ENCODE measurements around the gene NUP210L. TPM values are rescaled to one million over a fixed set of nuclear protein-coding genes. Genes with fewer than 3 reads are reported as not detected.

Gene NUP210L
- polyA plus RNA-seq, 2 of the 4 experiments (the other 2 are of a cell fraction): not detected

DNA sequence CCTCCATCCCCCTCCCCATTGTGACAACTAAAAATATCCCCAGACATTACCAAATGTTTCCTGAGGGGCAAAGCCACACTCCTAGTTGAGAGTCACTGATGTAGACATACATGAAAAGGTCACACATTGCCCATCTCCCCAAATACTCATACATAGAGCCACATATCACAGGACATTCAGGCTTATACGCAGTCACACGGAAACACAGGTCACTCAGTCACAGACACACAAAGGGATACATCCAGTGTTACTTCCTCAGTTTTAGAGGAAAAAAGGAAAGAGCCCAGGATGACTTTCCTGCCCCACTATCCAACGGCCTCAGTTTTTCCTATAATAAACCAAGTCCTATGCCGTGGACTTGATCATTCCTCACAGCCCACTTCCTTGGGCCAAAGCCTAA lies 193.5 kb downstream of the NUP210L start (continued):
- no peak for TF ChIP-seq NFE2L2 (conservative IDR thresholded peaks at IDR 0.05; ENCODE audit: low read length)
- no peak for TF ChIP-seq HDAC2 (IDR thresholded peaks at IDR 0.05)
- no peak for TF ChIP-seq ELK1 (IDR thresholded peaks at IDR 0.05; ENCODE audit: low read depth, low read length)

DNA sequence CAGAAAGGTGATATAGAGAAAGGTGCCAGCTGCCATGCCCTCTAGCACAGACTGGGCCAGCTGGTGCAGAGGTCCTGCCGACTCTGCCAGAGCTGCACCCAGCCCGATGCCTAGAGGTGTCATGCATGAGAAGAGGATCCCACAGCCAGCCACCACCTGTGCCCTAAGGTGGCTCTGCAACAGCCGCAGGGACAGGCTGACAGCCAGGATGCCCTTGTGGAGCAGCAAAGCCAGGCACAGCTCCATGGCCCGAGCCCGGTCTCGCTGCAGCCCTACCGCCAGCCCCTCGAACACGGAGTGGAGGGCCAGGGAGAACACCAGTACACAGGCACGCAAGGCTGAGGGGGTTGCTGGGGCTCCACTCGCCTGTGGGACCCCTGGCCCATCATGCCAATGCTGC lies 194.7 kb downstream of the NUP210L start:
- DNase-seq (ENCODE audit: low read depth in 1 of 2, low spot score in 1 of 2) (no peak), ATAC-seq (no peak), FAIRE-seq (no peak)
- TF ChIP-seq NR3C1 (IDR thresholded peaks at IDR 0.05) (no peak), ZSCAN20 (CRISPR knock-in tag; IDR thresholded peaks at IDR 0.05) (no peak), RNF2 (IDR thresholded peaks at IDR 0.05; ENCODE audit: borderline replicate concordance, low read depth) (no peak), USF2 (IDR thresholded peaks at IDR 0.05) (no peak), SMC3 (IDR thresholded peaks at IDR 0.05) (no peak), KDM5A (IDR thresholded peaks at IDR 0.05) (no peak), NPAS2 (CRISPR knock-in tag; IDR thresholded peaks at IDR 0.05; ENCODE audit: borderline replicate concordance) (no peak), BHLHE40 (IDR thresholded peaks at IDR 0.05; ENCODE audit: low read depth, low read length) (no peak), GATA3 (IDR thresholded peaks at IDR 0.05; ENCODE audit: borderline replicate concordance) (no peak), RFX5 (IDR thresholded peaks at IDR 0.05) (no peak), ELK1 (IDR thresholded peaks at IDR 0.05; ENCODE audit: low read depth, low read length) (no peak), ZFP36 (IDR thresholded peaks at IDR 0.05; ENCODE audit: borderline replicate concordance, partially characterized antibody) (no peak), HOXB13 (CRISPR knock-in tag; IDR thresholded peaks at IDR 0.05; ENCODE audit: low read depth) (no peak), ESRRA (IDR thresholded peaks at IDR 0.05; ENCODE audit: borderline replicate concordance, low read length) (no peak)
- TF ChIP-seq, protein P1, sequence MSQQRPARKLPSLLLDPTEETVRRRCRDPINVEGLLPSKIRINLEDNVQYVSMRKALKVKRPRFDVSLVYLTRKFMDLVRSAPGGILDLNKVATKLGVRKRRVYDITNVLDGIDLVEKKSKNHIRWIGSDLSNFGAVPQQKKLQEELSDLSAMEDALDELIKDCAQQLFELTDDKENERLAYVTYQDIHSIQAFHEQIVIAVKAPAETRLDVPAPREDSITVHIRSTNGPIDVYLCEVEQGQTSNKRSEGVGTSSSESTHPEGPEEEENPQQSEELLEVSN (IDR thresholded peaks at IDR 0.05; ENCODE audit: borderline replicate concordance, low read depth): no peak
- TF ChIP-seq, protein P2, sequence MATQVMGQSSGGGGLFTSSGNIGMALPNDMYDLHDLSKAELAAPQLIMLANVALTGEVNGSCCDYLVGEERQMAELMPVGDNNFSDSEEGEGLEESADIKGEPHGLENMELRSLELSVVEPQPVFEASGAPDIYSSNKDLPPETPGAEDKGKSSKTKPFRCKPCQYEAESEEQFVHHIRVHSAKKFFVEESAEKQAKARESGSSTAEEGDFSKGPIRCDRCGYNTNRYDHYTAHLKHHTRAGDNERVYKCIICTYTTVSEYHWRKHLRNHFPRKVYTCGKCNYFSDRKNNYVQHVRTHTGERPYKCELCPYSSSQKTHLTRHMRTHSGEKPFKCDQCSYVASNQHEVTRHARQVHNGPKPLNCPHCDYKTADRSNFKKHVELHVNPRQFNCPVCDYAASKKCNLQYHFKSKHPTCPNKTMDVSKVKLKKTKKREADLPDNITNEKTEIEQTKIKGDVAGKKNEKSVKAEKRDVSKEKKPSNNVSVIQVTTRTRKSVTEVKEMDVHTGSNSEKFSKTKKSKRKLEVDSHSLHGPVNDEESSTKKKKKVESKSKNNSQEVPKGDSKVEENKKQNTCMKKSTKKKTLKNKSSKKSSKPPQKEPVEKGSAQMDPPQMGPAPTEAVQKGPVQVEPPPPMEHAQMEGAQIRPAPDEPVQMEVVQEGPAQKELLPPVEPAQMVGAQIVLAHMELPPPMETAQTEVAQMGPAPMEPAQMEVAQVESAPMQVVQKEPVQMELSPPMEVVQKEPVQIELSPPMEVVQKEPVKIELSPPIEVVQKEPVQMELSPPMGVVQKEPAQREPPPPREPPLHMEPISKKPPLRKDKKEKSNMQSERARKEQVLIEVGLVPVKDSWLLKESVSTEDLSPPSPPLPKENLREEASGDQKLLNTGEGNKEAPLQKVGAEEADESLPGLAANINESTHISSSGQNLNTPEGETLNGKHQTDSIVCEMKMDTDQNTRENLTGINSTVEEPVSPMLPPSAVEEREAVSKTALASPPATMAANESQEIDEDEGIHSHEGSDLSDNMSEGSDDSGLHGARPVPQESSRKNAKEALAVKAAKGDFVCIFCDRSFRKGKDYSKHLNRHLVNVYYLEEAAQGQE (IDR thresholded peaks at IDR 0.05): no peak
- TF ChIP-seq, protein P3, sequence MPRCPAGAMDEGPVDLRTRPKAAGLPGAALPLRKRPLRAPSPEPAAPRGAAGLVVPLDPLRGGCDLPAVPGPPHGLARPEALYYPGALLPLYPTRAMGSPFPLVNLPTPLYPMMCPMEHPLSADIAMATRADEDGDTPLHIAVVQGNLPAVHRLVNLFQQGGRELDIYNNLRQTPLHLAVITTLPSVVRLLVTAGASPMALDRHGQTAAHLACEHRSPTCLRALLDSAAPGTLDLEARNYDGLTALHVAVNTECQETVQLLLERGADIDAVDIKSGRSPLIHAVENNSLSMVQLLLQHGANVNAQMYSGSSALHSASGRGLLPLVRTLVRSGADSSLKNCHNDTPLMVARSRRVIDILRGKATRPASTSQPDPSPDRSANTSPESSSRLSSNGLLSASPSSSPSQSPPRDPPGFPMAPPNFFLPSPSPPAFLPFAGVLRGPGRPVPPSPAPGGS (IDR thresholded peaks at IDR 0.05): no peak
- Histone ChIP-seq H3K9me3 (no peaks in the 10 kb centered on the region), H3K4me1 (peaks cover 37% of the 10 kb centered on the region), H3K4me3 (no peak overlapping the region), H3K4me2 (no peak overlapping the region), H3K27ac (no peak overlapping the region)
- ChIA-PET POLR2A (no interaction called here), CTCF (interaction anchor here (1.4 to 7.5 kb wide), 3 partner anchors 14 to 26 kb away, joined by 6 to 75 read pairs (median 20); partner anchors contain the start of genes DENND4B and RAB13)
- WGBS (ENCODE audit: missing lambda C conversion rate): 98% methylated on average over 9 of the region's 11 CpGs
